Dermis microvascular lymphatic vessel endothelial cell (primary cell): ENCODE measurements around the gene PKP4. TPM values are rescaled to one million over a fixed set of nuclear protein-coding genes. Genes with fewer than 3 reads are reported as not detected.

Experiments
- total RNA-seq: library from RNA; depleted of rRNA; stranded (reverse); fragments of >200 nt; gene quantifications from 2 replicates; pipeline ENCODE4 v1.2.1, GENCODE V29; 2014

PKP4 gene
- total RNA-seq, 1 donor from 2014 or later: 29.5 TPM

Other genes starting within 250 kb of the PKP4 start
- gene CCDC148, start 199 bp upstream of the PKP4 start, total RNA-seq: 0.13 TPM in 2 replicates